Testis (tissue), 2 donors: ENCODE data around the gene CROCC2.

Experiments used
- CTCF ChIP-seq, 3 experiments: fragments of 450-650 bp in 2 of 3; fragments of 200-600 bp in 1 of 3; sonication (generic) in 1 of 3; IDR thresholded peaks; one replicate each; pipeline ENCODE4 v1.5.1; 2016 to 2019; ENCODE audit warnings: antibody characterized with exemption in 3 of 3, mild to moderate bottlenecking in 2 of 3, moderate library complexity in 1 of 3
- POLR2A ChIP-seq: fragments of 450-650 bp; IDR thresholded peaks from one replicate; pipeline ENCODE4 v1.6.1; 2017; ENCODE audit warnings: antibody characterized with exemption, mild to moderate bottlenecking, moderate library complexity

DNA sequence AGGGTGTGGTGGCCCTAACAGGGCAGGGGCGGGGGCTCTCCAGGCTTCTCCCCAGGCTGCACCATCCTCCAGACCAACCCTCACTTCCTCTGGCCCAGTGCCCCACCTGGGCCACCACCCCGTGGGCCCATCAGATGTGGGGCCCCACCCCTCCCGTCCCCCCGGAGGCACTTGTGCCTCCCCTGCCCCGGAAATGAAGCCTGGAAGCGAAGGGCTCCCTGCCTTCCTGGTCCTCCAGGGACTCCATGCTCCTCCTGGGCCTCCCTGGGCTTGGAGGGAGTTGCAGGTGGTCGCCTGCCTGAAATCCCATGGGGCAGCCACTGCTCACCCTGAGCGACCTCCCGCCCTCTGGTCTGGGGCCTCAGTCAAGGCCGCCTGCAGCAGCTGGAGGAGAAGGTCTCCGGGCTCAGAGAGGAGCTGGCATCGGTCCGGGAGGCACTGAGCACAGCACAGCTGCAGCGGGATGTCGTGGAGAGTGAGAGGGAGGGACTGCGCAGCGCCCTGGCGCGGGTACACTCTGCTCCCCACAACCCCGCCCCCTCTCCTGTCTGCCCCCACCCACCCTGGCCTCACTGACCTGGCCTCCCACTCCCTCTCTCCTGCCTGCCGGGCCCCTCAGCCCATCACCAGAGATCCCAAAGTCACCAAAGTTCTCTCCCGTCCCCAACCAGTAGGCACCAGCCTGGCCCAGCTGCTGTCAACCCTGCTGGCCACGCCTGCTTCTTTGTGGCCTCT, 28.0 kb downstream of the CROCC2 start:
- TF ChIP-seq CTCF (IDR thresholded peaks at IDR 0.05) = no peak
- TF ChIP-seq POLR2A = no peak
